Ureter (tissue), 1 donor: Measurements from ENCODE around the gene SH3BGR. TPM values are rescaled to one million over a fixed set of nuclear protein-coding genes. Genes with fewer than 3 reads are reported as not detected.

ENCODE experiments used
- DNase-seq: peaks from one replicate; pipeline ENCODE4 v3.0.0-alpha.2; 2020; ENCODE audit warnings: low spot score
- total RNA-seq: library from RNA; stranded (reverse); gene quantifications from one replicate; pipeline ENCODE4 v1.2.4, GENCODE V29; 2023
- donor health status: DM: yes; HTN: yes; CAD: no.

SH3BGR gene
- total RNA-seq, 1 donor from 2014 or later = 11.8 TPM

GRCh38 chr21:39456665-39457064 lies 4.9 kb downstream of the SH3BGR start:
- no peak for DNase-seq

DNA sequence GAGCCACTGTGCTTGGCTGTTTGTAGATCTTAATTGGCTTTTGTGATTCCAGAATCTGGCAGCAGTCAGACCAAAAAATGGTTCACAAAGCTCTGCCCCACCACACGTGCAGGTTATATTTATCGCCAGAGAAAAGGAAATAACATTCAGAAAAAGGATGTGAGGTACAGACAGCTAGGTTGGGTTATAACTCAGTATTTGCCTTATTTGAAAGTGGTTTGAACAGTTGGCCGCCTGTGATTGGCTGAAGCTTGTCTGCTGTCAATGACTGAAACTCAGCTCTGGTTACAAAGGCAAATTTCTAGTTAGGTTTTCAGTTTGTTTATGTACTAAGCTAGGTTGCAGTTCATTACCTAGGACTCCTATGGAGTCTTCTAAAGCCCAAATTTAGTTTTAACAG lies 9.6 kb downstream of the SH3BGR start:
- DNase-seq = no peak

- no peak for DNase-seq
Observed at GRCh38 chr21:39463308-39463707, 11.5 kb downstream of the SH3BGR start.

DNA sequence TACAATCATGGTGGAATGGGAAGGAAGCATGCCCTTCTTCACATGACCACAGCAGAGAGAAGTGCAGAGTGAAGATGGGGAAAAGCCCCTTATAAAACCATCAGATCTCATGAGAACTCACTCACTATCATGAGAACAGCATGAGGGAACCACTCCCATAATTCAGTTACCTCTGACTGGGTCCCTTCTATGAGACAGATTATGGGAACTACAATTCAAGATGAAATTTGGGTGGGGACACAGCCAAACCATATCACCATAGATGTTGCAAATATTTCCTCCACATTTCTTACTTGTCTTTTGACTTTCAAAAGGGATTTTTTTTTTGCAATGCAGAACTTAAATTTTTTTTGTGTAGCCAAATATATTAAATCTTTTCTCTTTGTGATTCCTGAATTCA lies 14.8 kb downstream of the SH3BGR start:
- DNase-seq = no peak

DNA sequence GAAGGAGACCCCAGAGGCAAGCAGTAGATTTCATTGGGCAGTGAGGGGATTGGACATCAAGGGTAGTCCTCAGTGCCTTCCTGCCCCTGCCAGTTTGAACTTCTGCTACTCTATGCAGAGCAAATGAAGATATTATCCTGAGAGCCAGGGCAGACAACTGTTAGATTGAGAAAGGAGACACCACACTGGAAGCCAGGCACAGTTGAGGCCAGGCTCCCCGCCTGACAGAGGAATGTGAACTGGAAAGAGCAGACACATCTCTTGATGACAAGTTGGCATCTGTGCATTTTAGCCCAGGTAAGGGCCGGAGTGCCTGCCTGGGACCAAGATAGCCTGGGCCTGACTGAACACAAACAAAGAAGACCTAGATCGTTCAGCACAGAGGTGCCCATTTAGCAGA lies 16.0 kb downstream of the SH3BGR start:
- DNase-seq = no peak

DNA sequence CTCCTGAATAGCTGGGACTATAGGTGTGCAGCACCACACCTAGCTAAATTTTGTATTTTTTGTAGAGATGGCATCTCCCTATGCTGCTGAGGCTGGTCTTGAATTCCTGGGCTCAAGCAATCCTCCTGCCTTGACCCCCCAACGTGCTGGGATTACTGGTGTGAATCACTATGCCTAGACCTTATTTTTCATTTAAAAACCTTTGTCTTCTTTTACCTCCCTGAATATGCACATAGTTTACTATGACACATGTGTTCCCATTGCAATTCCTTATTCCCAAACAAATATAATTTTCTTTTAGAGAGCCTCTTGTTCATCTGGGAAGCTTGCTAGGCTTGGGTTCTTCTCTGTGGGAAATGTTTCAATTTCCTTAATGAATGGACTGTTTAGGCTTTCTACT lies 16.8 kb downstream of the SH3BGR start:
- DNase-seq = no peak

DNA sequence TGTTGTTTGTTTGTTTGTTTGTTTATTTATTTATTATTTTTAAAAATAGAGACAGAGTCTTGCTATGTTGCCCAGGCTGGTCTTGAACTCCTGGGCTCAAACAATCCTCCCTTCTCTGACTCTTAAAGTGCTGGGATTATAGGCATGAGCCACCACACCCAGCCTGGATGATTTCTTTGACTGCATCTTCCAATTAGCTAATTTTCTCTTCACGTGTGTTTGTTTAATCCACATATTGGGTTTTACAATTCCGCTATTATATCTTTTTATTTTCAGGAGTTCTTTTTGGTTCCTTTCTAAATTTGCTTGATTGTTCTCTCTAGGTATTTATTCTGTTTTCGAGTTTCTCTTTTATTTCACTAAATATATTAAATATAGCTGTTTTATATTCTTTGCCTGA lies 19.8 kb downstream of the SH3BGR start:
- no peak for DNase-seq

DNA sequence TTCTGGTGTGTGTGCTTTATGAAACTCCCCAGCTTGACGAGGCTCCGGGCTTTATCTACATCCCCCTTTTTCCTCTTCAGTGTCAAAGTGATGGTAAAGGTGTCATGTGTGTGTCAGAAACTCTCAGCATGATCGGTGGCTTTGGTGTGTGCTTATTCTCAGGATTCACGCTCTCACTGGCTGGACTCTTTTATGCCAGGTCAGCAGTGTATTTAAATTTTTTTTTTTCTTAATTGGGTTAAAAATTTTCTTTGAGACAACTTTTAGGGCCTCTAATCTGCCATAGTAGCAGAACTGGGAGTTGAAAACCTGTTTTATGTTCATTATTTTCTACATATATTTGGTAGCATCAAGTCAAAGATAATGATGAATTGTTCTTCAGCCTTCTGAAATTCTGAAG lies 21.0 kb downstream of the SH3BGR start:
- no peak for DNase-seq

- DNase-seq = no peak
Observed at GRCh38 chr21:39474611-39475010, 22.8 kb downstream of the SH3BGR start.

DNA sequence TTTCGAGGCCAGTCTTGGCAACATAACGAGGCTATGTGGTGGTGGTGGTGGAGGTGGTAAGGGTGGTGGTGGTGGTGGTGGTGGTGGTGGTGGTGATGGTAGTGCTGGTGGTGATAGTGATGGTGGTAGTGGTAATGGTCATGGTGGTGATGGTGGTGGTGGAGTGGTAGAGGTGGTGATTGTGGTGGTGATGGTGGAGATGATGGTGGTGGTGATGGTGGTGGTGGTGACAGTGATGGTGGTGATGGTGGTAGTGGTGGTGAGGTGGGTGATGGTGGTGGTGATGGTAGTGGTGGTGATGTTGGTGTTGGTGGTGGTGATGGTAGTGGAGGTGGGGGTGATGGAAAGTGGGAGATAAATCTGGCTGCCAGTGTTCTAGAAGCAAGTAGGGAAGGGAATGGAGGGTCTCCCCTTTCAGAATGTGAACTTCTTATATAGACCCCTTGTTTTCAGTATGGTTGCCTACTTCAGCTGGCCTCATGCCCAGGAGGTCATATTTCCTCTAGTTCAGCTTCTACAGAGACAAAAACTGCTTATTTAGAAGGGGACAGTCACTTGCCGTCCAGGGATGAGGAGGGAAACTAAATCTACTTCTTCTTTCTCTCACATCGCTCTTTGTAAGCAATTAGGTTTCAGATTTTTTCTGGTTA lies 27.5 kb downstream of the SH3BGR start:
- no peak for DNase-seq

DNA sequence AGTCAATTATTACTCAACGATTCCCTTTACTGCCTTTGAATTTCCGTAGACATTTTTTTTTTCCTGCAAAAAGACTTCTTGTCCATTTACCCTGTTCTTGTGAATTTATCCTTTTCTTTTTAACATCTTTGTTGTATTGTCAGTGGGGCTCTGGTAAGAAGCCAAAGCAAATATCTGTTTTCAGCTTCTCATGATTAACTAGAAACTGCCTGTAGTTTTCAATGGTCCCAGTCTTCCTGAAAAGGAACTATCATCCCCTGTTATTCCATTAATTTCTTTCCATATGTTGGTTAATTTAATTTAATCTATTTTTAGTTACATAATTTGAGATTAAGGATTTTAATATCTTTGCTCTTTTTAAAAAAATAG lies 28.0 kb downstream of the SH3BGR start:
- DNase-seq = no peak

- DNase-seq = no peak
Observed at GRCh38 chr21:39480271-39480670, 28.5 kb downstream of the SH3BGR start.

DNA sequence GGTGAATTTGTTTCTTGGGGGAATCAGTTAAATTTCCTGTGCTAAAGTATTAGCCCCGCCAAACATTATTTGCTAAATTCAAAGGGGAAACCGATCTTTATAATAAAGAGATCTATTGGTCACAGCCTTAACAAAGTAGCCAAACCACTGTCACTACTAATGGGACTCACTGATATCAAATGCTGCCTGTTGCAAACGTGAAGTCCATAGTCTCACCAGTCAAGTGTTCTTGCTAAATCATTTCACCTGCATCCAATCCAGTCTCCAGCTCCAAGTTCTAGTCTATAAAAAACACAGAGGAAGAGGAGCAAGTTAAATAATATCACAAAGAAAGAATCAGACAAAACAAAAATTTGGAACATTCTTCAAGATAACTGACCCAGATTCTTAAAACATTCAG lies 30.1 kb downstream of the SH3BGR start:
- DNase-seq = no peak

GRCh38 chr21:39483917-39484316 lies 32.1 kb downstream of the SH3BGR start:
- DNase-seq = no peak

GRCh38 chr21:39484711-39485276 lies 33.0 kb downstream of the SH3BGR start:
- no peak for DNase-seq

DNA sequence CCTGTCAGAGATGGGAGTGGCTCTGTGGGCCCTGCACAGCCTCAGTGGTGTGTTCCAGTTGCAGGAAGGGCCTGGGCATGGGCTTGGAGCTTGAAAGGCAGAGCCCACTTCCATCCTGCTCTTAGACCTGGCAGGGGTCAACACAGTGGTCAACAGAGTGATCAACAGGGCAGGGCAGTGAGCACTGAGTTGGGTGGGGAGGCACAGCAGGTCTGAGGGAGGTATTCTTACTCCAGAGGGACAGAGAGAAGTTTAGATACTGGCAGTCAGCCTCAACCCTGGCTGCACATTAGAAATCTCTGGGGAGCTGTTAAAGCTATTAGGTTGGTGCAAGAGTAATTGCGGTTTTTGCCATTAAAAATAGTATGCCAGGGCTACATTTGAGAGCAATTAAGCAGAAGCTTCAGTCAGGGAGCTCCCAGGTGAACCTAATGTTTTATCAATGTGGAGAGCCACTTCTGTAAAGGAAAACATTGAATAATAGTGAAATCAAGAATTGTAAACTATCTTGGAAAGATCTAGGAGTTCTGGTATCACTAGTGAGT lies 37.7 kb downstream of the SH3BGR start:
- DNase-seq = no peak

- no peak for DNase-seq
Observed at GRCh38 chr21:39499156-39499555, 47.4 kb downstream of the SH3BGR start.

DNA sequence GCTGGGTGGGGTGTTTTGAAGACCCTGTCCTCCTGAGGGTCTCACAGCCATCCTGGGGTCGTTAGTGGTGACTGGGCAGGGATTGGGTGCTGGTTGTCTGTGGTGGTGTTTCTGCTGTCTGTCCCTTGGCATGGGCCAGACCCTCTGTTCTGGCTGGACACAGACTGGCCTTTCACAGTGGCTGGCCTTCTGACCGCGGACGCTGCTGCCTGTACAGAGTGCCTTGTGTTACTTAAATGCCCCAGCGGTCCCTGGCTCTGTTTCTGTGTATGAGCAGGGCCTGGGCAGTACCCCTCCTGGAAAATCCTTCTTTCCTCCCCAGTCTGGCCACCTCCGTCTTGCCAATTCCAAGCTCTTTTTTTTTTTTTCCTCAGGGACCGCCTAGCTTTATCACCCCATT lies 50.9 kb downstream of the SH3BGR start:
- DNase-seq = no peak

DNA sequence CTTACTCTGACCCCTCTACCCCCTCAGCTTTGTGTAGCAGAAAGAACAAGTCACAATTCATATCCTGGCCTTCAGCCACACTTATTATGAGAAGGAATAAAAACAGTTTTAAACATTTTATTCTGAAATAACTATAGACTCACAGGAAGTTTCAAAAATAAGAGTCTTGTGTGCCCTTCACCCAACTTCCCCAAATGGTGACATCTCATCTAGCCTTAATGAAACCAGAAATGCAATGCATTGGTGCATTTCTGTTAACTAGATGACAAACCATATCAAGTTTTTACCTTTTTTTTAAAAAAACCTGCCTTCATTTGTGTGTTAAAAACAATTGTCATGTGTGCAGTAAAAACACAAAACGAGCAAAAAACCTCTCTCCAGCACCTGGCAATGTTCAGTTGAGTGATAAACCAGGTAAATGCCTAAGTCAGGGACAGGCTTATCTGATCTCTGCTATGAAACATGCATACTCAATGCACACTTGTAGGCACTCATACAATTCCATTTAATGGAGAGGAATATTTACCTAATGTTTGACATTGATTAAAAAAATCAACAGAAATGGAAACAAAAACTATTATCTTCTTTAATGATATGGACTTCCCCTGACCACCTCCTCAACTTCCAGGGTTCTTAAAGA lies 51.5 kb downstream of the SH3BGR start:
- no peak for DNase-seq

DNA sequence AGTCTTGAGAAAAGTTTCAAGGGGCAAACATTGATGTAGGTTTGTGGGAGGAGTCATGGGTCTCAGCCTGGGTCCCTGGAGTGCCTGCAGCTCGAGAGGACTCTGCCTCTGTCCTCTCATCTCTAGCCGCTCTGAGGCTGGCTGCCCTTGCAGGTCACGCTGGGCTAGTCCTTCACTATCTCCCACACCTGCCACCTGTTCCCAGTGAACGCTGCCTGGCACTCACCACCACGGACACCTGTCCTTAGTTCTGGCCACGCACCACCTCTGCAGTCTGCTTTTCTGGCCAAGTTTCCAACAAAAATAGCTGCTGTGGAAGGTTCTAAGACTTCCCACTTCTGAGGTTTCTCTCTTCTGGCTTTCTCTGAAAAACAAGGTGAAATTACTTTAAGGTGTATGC lies 52.5 kb downstream of the SH3BGR start:
- no peak for DNase-seq

DNA sequence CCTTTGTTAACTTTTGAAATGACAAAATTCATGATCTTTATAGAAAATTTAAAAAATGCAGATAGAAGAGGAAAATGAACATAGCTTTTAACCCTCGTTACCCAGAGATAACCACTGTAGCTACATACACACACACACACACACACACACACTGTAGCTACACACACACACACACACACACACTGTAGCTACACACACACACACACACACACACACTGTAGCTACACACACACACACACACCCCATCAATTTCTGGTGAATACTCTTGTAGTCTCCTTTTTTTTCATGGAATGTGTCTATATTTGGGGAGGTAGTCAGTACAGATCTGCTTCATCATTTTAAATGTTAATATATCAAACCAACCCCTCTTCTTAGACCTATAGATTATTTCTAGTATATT lies 58.5 kb downstream of the SH3BGR start:
- DNase-seq = no peak

GRCh38 chr21:39511102-39511501 lies 59.3 kb downstream of the SH3BGR start:
- no peak for DNase-seq

- no peak for DNase-seq
Observed at GRCh38 chr21:39513735-39514134, 62.0 kb downstream of the SH3BGR start.
